SK-N-SH (cell line): Measurements from ENCODE around the gene SH3GL2. TPM values are rescaled to one million over a fixed set of nuclear protein-coding genes. Genes with fewer than 3 reads are reported as not detected.
A peak's percentile ranks its signal among the peaks of the same experiment; 100 is the strongest.

Experiments
- CTCF ChIA-PET: fragments of 300-600, 350-600 bp; formaldehyde crosslinking; extraction: SDS; loops from one replicate; lab custom pipeline; 2021; lab: Yijun Ruan, JAX
- POLR2A ChIA-PET: fragments of 350-600 bp; sonication (Branson Sonifier 250); formaldehyde crosslinking; extraction: SDS; loops from one replicate; lab custom pipeline; 2020; ENCODE audit warnings: antibody characterized with exemption, inconsistent platforms; lab: Yijun Ruan, JAX
- DNase-seq: peaks from one replicate; pipeline ENCODE4 v3.0.0; 2012
- H2AFZ ChIP-seq: fragments of 200-600 bp; sonication (generic); 2 replicates; pipeline ENCODE4 v1.8.1; 2016; ENCODE audit warnings: antibody characterized with exemption, mild to moderate bottlenecking, low read depth
- H3F3A ChIP-seq: fragments of 200-600 bp; sonication (generic); replicated peaks from 2 replicates; pipeline ENCODE3; 2016; ENCODE audit warnings: antibody characterized with exemption, mild to moderate bottlenecking; ENCODE audit not compliant: insufficient read depth
- H3K27ac ChIP-seq, 2 experiments: fragments of 200-500 bp in 1 of 2; fragments of 200-600 bp in 1 of 2; sonication (Bioruptor generic) in 1 of 2; sonication (generic), shearing (Covaris generic) in 1 of 2; 2 replicates each; pipeline versions ENCODE4 v1.5.1 to v1.6.1; 2014 to 2016; ENCODE audit warnings: low read depth in 2 of 2, inconsistent platforms in 1 of 2, low read length in 1 of 2, mild to moderate bottlenecking in 1 of 2, mixed read lengths in 1 of 2
- H3K27me3 ChIP-seq: fragments of 200-600 bp; sonication (generic), shearing (Covaris generic); 2 replicates; pipeline ENCODE4 v1.6.1; 2016; ENCODE audit warnings: mixed run types; ENCODE audit not compliant: insufficient read depth
- H3K36me3 ChIP-seq, 2 experiments: fragments of 200-500 bp in 1 of 2; fragments of 200-600 bp in 1 of 2; sonication (Bioruptor generic) in 1 of 2; sonication (generic) in 1 of 2; replicated peaks in 1 of 2; 2 replicates each; pipeline versions ENCODE3 to v1.5.1; 2014 to 2016; ENCODE audit warnings: low read length in 1 of 2, mild to moderate bottlenecking in 1 of 2; ENCODE audit not compliant: insufficient read depth in 2 of 2, control insufficient read depth in 1 of 2
- H3K4me1 ChIP-seq, 2 experiments: fragments of 200-500 bp in 1 of 2; fragments of 200-600 bp in 1 of 2; sonication (Bioruptor generic) in 1 of 2; sonication (generic), shearing (Covaris generic) in 1 of 2; 2 replicates each; pipeline versions ENCODE4 v1.5.1 to v1.6.1; 2014 to 2016; ENCODE audit warnings: low read depth in 1 of 2, low read length in 1 of 2, mixed run types in 1 of 2; ENCODE audit not compliant: insufficient read depth in 2 of 2, control insufficient read depth in 1 of 2
- H3K4me2 ChIP-seq: fragments of 200-600 bp; sonication (generic), shearing (Covaris generic); 2 replicates; pipeline ENCODE4 v1.6.1; 2017; ENCODE audit warnings: mixed run types
- H3K4me3 ChIP-seq, 2 experiments: fragments of 200-500 bp in 1 of 2; fragments of 200-600 bp in 1 of 2; sonication (Bioruptor generic) in 1 of 2; sonication (generic), shearing (Covaris generic) in 1 of 2; 2 replicates each; pipeline versions ENCODE4 v1.5.1 to v1.8.1; 2014 to 2016; ENCODE audit warnings: low read depth in 2 of 2, inconsistent platforms in 1 of 2, low read length in 1 of 2, mild to moderate bottlenecking in 1 of 2, mixed read lengths in 1 of 2, moderate library complexity in 1 of 2
- H3K79me2 ChIP-seq: fragments of 200-600 bp; sonication (generic); 2 replicates; pipeline ENCODE4 v1.8.1; 2017; ENCODE audit warnings: mild to moderate bottlenecking; ENCODE audit not compliant: insufficient read depth
- H3K9ac ChIP-seq: fragments of 200-600 bp; sonication (generic); 2 replicates; pipeline ENCODE4 v1.6.1; 2017; ENCODE audit warnings: mixed run types
- H3K9me2 ChIP-seq: fragments of 200-600 bp; sonication (generic); 2 replicates; pipeline ENCODE4 v1.6.1; 2017; ENCODE audit warnings: mixed run types
- H3K9me3 ChIP-seq: fragments of 200-600 bp; sonication (generic); 2 replicates; pipeline ENCODE4 v1.6.1; 2017; ENCODE audit warnings: mixed run types, mild to moderate bottlenecking, moderate library complexity
- H4K20me1 ChIP-seq: fragments of 200-600 bp; sonication (generic); 2 replicates; pipeline ENCODE4 v1.6.1; 2017; ENCODE audit warnings: mild to moderate bottlenecking, mixed run types; ENCODE audit not compliant: insufficient read depth
- EZH2phosphoT487 ChIP-seq: fragments of 200-600 bp; sonication (generic); IDR thresholded peaks from 2 replicates; pipeline ENCODE4 v1.6.1; 2017; ENCODE audit warnings: low read depth, mixed run types, mild to moderate bottlenecking, antibody characterized with exemption, moderate library complexity, borderline replicate concordance
- FOXM1 ChIP-seq: IDR thresholded peaks from 2 replicates; pipeline ENCODE4 v1.4.0; 2012; ENCODE audit warnings: low read depth, mild to moderate bottlenecking
- IRF3 ChIP-seq: fragments of 150-350 bp; IDR thresholded peaks from 2 replicates; pipeline ENCODE4 v1.6.1; 2016; ENCODE audit warnings: mild to moderate bottlenecking, low read depth, low read length
- NRF1 ChIP-seq: IDR thresholded peaks from 2 replicates; pipeline ENCODE4 v1.6.1; 2012; ENCODE audit warnings: low read depth, mild to moderate bottlenecking, low read length
- PBX3 ChIP-seq: IDR thresholded peaks from 2 replicates; pipeline ENCODE4; 2012
- POLR2AphosphoS5 ChIP-seq: IDR thresholded peaks from 2 replicates; pipeline ENCODE4 v1.6.1; 2012; ENCODE audit warnings: low read depth, low read length
- RAD21 ChIP-seq: IDR thresholded peaks from 2 replicates; pipeline ENCODE4 v1.6.1; 2012; ENCODE audit warnings: mild to moderate bottlenecking, low read length
- RFX5 ChIP-seq: IDR thresholded peaks from 2 replicates; pipeline ENCODE4 v1.6.1; 2012; ENCODE audit warnings: mild to moderate bottlenecking, improper control_type of control experiment, low read length
- SMC3 ChIP-seq: IDR thresholded peaks from 2 replicates; pipeline ENCODE4 v1.6.1; 2012; ENCODE audit warnings: low read depth, low read length, improper control_type of control experiment
- TCF12 ChIP-seq: IDR thresholded peaks from 2 replicates; pipeline ENCODE4 v1.4.0; 2012
- TEAD4 ChIP-seq: IDR thresholded peaks from 2 replicates; pipeline ENCODE4 v1.4.0; 2012; ENCODE audit warnings: mild to moderate bottlenecking, borderline replicate concordance; ENCODE audit not compliant: insufficient read depth
- YY1 ChIP-seq: IDR thresholded peaks from 2 replicates; pipeline ENCODE4 v1.4.0; 2012; ENCODE audit warnings: low read depth, mild to moderate bottlenecking
- WGBS: methylation state at CpG from one replicate; pipeline ENCODE4 v1.1.6; 2017; ENCODE audit warnings: low lambda C conversion rate; 5-methylcytosine and 5-hydroxymethylcytosine counted together
- polyA plus RNA-seq, 3 experiments: library from polyadenylated mRNA; depleted of rRNA; stranded (reverse); fragments of >200 nt; gene quantifications; 2 replicates each; pipeline ENCODE4 v1.2.3, GENCODE V29; 2012
- TF ChIP-seq, protein P1 (sequence below): fragments of 200-600 bp; sonication (generic); IDR thresholded peaks from 2 replicates; pipeline ENCODE4 v1.6.1; 2017; ENCODE audit warnings: antibody characterized with exemption, mild to moderate bottlenecking, moderate library complexity
- TF ChIP-seq, protein P2 (sequence below): IDR thresholded peaks from 2 replicates; pipeline ENCODE4 v1.4.0; 2012; ENCODE audit warnings: low read depth, borderline replicate concordance

SH3GL2 gene
- polyA plus RNA-seq, 1 of the 3 experiments (the other 2 are of a cell fraction): 0.05 TPM

- no peaks in the 10 kb centered on the region for H3F3A ChIP-seq
- H3K4me2 ChIP-seq: 0 out of 2 replicates have a peak overlapping the region, but pooled peaks have one; percentile 20
- H3K9me3 ChIP-seq: no peaks in the 10 kb centered on the region
- H3K27ac ChIP-seq: no peak overlapping the region
- CTCF ChIA-PET: interaction anchor here (0.5 to 4.8 kb wide), 49 partner anchors 9 to 1363 kb away, joined by 3 to 67 read pairs (median 4); no protein-coding TSS in a partner anchor
- no peak overlapping the region for H2AFZ ChIP-seq
- 9% methylated on average over 13 of the region's 13 CpGs for WGBS
- peak overlapping the region in 1 of 2 experiments; percentile 10; a peak in 1 of 4 replicates for H3K4me3 ChIP-seq
- POLR2A ChIA-PET: no interaction called here
- no peak overlapping the region for H3K9ac ChIP-seq
- DNase-seq: peak; percentile 50
- H3K9me2 ChIP-seq: no peaks in the 10 kb centered on the region
- H3K27me3 ChIP-seq: peaks cover 30% of the 10 kb centered on the region; the same call in 1 of the 2 replicates
- no peaks in the 10 kb centered on the region for H4K20me1 ChIP-seq
- no peaks in the 10 kb centered on the region for H3K36me3 ChIP-seq
- H3K79me2 ChIP-seq: no peaks in the 10 kb centered on the region
- H3K4me1 ChIP-seq: no peaks in the 10 kb centered on the region; a peak in 1 of 4 replicates
- TF ChIP-seq NRF1 (no peak), RAD21 (peak; percentile 85), TEAD4 (no peak), TCF12 (no peak), EZH2phosphoT487 (no peak), IRF3 (no peak), SMC3 (peak; percentile 62), RFX5 (no peak)
- TF ChIP-seq, protein P1, sequence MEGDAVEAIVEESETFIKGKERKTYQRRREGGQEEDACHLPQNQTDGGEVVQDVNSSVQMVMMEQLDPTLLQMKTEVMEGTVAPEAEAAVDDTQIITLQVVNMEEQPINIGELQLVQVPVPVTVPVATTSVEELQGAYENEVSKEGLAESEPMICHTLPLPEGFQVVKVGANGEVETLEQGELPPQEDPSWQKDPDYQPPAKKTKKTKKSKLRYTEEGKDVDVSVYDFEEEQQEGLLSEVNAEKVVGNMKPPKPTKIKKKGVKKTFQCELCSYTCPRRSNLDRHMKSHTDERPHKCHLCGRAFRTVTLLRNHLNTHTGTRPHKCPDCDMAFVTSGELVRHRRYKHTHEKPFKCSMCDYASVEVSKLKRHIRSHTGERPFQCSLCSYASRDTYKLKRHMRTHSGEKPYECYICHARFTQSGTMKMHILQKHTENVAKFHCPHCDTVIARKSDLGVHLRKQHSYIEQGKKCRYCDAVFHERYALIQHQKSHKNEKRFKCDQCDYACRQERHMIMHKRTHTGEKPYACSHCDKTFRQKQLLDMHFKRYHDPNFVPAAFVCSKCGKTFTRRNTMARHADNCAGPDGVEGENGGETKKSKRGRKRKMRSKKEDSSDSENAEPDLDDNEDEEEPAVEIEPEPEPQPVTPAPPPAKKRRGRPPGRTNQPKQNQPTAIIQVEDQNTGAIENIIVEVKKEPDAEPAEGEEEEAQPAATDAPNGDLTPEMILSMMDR: peak; percentile 97
- TF ChIP-seq, protein P2, sequence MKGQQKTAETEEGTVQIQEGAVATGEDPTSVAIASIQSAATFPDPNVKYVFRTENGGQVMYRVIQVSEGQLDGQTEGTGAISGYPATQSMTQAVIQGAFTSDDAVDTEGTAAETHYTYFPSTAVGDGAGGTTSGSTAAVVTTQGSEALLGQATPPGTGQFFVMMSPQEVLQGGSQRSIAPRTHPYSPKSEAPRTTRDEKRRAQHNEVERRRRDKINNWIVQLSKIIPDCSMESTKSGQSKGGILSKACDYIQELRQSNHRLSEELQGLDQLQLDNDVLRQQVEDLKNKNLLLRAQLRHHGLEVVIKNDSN: no peak
- TF ChIP-seq, all 33 proteins: peak for 3
These were observed 232.1 kb downstream of the SH3GL2 start for GRCh38 chr9:17810728-17811571.

DNA sequence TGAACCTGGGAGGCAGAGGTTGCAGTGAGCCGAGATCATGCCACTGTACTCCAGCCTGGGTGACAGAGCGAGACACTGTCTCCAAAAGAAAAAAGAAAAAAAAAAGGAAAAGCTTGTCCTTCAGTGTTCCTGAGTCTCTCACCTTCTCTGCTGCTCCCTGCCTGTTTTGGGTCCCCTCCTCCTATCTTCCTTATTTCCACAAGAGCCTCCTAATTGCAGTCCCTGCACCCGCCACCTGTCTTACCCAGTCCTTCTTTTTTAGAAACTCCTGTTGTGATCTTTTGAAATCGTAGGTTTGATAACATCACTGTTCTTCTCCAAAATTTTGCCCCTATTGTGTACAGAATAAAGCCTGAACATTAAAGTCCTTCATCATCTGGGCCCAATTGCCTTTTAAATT is 234.9 kb downstream of the SH3GL2 start:
- Histone ChIP-seq H3K79me2 (no peaks in the 10 kb centered on the region), H3K27ac (no peak overlapping the region), H3K9ac (no peak overlapping the region), H3K4me3 (no peak overlapping the region), H3K4me2 (no peak overlapping the region), H3F3A (no peaks in the 10 kb centered on the region), H4K20me1 (no peaks in the 10 kb centered on the region), H2AFZ (no peak overlapping the region), H3K27me3 (peaks cover 21% of the 10 kb centered on the region; the same call in 1 of the 2 replicates), H3K9me3 (no peaks in the 10 kb centered on the region), H3K9me2 (no peaks in the 10 kb centered on the region), H3K4me1 (no peaks in the 10 kb centered on the region; a peak in 1 of 4 replicates), H3K36me3 (no peaks in the 10 kb centered on the region)
- ChIA-PET POLR2A (no interaction called here), CTCF (interaction anchor here (4.8 kb wide), 1 partner anchor 398 kb away, joined by 67 read pairs; no protein-coding TSS in a partner anchor)
- TF ChIP-seq SMC3: no peak
- no peak for TF ChIP-seq TEAD4
- no peak for TF ChIP-seq FOXM1
- no peak for TF ChIP-seq POLR2AphosphoS5
- TF ChIP-seq YY1: no peak
- TF ChIP-seq NRF1: no peak
- no peak for TF ChIP-seq PBX3
- 29% methylated on average over 4 of the region's 4 CpGs for WGBS
- DNase-seq: no peak
